GM18951 (cell line): ENCODE results near the gene TTC3.

ENCODE experiments used
- POLR2A ChIP-seq: IDR thresholded peaks from 4 replicates; pipeline ENCODE4 v1.6.1; 2011; ENCODE audit warnings: mild to moderate bottlenecking; ENCODE audit not compliant: insufficient read length, insufficient read depth; ENCODE audit errors: extremely low read depth
- in situ Hi-C: fragments of 300-500 bp; cut with MboI; formaldehyde crosslinking; loops from one replicate; pipeline ENCODE4 v1.12.0; 2022; ENCODE audit warnings: low sequenced_read_pairs, mixed read lengths, inconsistent platforms; ENCODE audit not compliant: unreplicated experiment

TTC3 gene

GRCh38 chr21:37249112-37249904, 176.3 kb downstream of the TTC3 start:
- TF ChIP-seq POLR2A, result no peak
- in situ Hi-C loops, result no loop called here

DNA sequence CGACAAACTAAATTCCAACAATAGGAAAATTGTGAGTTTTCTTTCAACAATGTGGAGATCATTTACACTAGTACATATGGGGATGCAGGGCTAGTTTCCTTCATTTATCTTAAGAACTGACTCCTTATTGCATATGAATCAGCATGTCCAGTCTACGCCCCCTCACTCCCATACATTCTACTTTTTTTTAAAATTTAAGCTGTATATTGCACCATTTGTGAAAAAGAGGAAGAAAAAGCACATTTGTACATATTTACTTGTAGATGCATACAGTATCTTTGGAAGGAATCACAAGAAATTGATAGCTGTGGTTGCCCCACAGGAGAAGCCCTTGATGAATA, 178.2 kb downstream of the TTC3 start:
- in situ Hi-C loops, result no loop called here
- TF ChIP-seq POLR2A, result no peak
